GOT3 (cell line): ENCODE results near the gene PPP2R5D.

Experiments
- DNase-seq: peaks from one replicate; lab custom pipeline; 2025; ENCODE audit warnings: mixed read lengths; lab: John Stamatoyannopoulos, UW

The PPP2R5D gene

GRCh38 chr6:42963855-42964605 lies 20.3 kb upstream of the PPP2R5D start:
- DNase-seq = no peak

DNA sequence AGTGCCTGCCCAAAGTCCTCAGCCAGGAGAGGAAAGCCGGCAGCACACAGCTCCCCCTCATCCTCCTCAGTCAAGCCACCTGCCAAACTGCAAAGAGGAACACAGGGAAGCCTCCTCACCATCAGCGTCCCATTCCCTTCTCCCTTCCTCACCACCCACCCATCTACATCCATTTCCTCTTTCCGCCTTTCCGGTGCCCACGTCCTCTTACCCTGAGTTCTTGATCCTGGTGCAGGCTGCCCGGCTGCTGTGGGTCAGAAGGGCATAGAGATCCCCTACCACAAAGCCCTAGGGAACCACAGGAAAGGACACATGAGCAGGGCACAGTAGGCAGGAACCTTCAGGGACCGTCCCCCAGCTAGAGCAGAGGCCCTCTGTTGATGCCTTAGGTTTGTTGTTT lies 17.8 kb upstream of the PPP2R5D start:
- no peak for DNase-seq

DNA sequence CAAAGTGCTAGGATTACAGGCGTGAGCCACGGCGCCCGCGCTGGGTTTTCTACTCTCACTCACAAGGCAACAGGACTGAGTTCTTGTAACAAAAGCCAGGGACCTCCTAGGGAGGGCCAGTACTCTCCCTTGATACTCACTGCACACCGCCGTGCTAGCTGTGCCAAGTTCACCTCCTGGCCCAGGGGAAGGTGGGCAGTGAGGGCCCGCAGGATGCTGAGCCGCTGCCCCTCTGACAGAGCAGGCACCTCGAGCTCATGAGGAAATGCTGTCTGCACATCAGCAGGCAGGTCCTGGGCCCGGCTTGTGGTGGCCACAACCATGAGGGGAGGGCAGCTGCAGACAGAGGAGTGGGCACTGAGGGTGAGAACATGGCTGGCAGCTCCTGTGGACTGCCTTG lies 17.1 kb upstream of the PPP2R5D start:
- DNase-seq = no peak

- no peak for DNase-seq
Measured at GRCh38 chr6:42968126-42968701, 16.2 kb upstream of the PPP2R5D start.

DNA sequence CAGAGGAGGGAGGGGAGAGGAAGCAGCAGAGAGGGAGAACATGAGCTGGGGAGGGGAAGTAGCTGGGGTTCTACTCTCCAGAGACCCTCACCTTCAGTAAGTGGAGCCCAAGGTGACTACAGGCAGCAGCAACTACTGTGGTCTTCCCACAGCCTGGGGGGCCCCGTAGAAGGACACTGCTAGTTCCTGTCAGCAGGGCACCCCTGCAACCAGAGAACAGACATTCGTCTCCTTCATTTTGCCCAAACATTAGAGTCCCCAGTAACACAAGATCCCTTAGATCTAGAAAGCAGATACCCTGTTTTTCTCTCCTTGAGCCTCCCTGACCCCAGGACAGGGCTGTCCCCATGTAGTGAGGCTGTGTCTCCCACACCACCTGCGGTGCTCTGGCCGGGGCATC lies 15.6 kb upstream of the PPP2R5D start:
- DNase-seq = no peak

- no peak for DNase-seq
Measured at GRCh38 chr6:42969431-42969830, 14.9 kb upstream of the PPP2R5D start.

DNA sequence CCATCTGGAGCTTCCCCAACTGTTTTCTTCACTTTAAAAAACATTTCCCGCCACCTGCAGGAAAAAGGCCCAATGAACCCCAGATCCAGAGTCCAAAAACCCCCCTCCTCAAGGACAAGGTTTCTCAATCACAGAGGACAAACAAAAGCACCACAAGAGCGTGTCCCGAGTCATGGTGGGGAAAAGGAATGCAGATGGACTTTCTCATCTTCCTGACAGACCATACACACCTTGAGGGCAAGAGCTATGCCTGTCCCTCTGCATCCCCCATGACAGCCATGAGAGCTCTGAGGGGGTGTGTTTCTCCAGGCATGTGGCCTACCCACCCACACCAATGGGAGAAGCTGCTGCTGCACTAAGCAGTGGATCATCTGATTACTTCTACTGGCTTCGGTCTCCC lies 14.4 kb upstream of the PPP2R5D start:
- DNase-seq = no peak

DNA sequence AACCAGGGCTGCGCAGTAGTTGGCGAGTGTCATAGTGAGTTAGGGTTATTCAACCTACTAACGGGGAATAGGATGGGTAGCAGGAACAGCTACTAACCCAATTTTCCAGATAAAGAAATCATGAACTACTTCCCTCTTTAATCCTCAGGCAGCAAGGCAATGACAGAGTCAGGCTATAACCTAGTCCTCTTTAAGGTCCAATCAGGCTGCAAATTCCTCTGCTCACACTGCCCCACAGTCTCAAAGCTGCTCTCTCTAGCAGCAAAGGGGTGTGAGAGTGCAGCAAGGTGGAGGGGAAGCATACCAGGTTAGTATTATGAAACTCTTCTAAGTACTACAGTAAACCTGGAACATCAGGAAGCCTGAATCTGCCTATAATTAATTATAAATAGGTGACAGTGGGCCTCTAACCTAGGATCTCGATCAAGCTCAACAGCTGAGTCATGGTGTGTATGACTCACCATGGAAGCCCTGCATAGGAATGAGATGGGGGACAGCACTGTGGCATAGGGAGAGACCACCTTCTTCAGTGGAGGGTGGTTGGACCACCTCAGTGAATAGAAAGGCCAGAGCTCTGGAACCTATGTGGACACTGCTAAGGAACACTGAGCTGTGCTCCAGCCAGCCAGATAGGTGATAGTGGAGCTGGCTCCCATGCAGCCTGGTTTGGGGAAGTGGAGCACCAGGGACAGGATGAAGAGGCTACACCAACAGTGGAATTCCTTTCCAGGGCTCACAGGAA lies 13.3 kb upstream of the PPP2R5D start:
- DNase-seq = no peak

GRCh38 chr6:42971746-42972327 lies 12.5 kb upstream of the PPP2R5D start:
- DNase-seq = no peak

GRCh38 chr6:42973926-42974325 lies 10.4 kb upstream of the PPP2R5D start:
- no peak for DNase-seq

- DNase-seq = no peak
Measured at GRCh38 chr6:42974919-42975505, 9.4 kb upstream of the PPP2R5D start.

DNA sequence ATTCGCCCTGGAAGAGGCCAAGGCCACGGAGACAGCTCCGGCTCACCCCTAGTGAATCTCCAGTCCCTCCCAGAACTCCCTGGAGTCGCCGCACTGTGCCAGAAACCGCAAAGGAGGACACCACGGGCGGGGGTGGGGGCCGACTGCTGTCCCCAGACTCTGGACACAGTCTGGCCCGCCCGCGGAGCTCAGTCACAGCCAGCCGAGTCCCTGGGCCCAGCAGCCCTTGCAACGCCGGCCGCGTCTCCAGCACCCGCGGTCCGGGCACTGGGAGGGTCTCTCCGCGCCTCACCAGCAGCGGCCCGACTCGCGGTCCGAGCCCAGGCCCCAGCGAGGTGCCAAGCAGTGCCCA lies 5.9 kb upstream of the PPP2R5D start:
- no peak for DNase-seq

GRCh38 chr6:42978839-42979522 lies 5.4 kb upstream of the PPP2R5D start, which contains the start of gene PEX6:
Gene PEX6, minus strand, starts transcription at chr6:42979181. Its CDS starts 31 bp downstream, at chr6:42979150.
- DNase-seq = peak; percentile 70

- DNase-seq = no peak
Measured at GRCh38 chr6:42979523-42980177, 4.7 kb upstream of the PPP2R5D start.

- no peak for DNase-seq
Measured at GRCh38 chr6:42981836-42982235, 2.5 kb upstream of the PPP2R5D start.

GRCh38 chr6:42984924-42985475 lies 630 bp downstream of the PPP2R5D start:
- no peak for DNase-seq

DNA sequence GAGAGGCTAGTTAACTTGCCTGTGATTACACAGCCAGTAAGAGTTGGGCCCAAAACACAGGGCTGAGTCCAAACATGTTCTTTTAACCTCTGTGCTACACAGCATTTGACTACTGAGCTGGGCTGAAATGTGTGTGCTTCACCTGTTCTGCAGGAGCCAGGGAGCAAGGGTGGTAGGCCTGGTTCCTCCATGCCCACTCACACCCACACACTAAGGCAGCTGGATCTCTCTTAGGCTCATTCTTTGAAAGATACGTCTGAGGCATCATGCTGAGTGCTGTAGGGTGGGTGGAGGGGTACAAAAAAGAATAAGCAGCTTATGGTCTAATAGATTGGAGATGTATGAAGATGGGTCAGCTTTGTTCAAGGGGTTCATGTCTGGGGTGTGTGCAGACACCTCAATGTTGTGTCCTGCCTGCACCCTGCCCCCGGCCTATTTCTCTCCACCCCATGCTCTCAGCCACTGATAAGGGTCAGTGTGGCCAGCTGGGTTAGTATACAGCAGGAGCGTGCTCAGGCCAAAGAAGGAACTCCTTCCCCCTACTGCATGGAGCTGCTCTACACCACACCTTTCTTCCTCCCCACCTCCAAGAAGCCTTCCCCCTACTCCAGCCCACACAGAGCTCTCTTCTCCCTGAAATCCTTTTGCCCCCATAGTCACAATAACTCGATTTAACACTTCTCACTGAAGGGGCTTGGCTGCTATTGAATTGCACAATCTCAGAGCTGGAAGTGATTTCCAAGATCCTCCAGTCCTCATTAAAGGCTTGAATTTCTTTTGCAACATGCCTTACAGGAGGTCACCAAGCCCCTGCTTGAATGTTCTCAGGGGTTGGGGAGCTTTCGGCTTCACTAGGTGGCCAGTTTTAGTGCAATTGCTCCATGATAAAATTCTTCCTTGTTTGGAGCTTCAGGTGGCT lies 3.4 kb downstream of the PPP2R5D start:
- DNase-seq = no peak

DNA sequence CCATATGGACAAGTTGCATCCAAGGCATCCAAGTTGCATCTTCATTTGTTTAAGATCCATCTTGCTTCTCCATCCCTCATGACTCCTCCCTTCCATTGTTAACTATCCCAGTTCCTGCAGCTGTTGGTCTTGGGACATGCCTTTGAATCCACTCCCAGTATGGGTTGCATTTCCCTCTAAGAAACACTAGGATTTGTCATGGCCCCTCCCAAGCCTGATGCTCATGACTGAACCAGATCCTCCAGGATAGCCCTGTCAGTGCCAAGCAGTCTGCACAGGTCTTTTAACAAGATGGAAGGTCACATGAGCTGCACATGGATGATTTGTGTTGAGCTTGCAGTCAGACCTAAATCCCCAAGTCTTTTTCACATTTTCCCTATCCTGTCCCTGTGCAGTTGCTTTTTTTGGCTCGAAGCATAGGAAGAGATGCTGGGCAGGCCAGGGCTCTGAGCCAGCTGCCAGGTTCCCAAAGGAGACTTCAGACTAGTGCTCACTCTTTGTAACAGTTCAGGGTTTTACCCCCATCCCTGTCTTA lies 4.2 kb downstream of the PPP2R5D start:
- DNase-seq = no peak

- DNase-seq = no peak
Measured at GRCh38 chr6:42989923-42990322, 5.6 kb downstream of the PPP2R5D start.

DNA sequence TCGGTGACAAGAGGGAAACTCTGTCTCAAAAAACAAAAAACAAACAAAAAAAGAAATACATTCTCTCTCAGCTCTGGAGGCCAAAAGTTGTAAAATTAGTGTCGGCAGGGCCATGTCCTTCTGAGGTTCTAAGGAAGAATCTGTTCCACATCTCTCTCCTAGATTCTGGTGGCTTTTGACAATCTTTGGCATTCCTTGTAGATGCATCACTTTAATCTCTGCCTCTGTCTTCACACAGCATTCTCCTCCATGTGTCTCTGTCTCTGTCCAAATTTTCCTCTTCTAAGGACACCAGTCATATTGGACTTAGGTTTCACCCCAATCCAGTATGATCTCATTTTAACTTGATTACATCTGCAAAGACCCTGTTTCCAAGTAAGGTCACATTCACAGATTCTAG lies 9.1 kb downstream of the PPP2R5D start:
- DNase-seq = no peak
